ENCODE data around the gene NODAL. TPM values are rescaled to one million over a fixed set of nuclear protein-coding genes. Genes with fewer than 3 reads are reported as not detected.
A peak's percentile ranks its signal among the peaks of the same experiment; 100 is the strongest.

NODAL gene
- polyA plus RNA-seq, 1 donor from 2014 or later = not detected

DNA sequence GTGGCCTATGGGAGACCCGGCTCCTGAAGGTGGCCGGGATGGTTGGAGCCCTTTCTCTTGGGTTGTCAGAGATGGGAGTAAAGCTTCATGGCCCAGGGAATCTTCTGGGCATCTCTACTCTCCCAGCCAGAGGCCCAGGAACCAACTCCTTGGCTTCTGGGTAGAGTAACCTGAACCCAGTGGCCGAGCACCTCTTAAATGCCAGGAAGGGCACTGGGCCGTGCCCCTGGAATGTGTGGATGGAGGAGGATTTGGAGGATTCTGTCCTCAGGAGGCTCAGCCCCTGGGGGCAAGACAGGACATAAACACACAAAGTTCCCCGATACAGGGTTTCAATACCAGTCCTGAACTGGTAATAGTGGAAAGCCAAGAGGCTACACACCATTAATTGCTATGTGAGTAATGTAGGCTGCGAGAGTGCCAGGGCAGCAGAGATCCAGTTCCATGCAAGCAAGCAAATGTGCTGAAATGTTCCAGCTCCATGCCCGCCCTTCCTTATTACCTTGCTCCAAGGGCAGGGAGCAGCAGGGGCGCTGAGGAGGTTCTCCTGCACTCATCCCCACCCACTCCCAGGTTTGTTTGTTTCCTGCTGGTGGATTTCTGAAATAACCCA is 38.3 kb upstream of the NODAL start:
- Histone ChIP-seq H3K9ac (ENCODE audit: low read length) (no peak overlapping the region), H3K4me3 (ENCODE audit: low read length) (peak overlapping the region; percentile 72), H3K4me2 (ENCODE audit: low read length) (no peak overlapping the region)

DNA sequence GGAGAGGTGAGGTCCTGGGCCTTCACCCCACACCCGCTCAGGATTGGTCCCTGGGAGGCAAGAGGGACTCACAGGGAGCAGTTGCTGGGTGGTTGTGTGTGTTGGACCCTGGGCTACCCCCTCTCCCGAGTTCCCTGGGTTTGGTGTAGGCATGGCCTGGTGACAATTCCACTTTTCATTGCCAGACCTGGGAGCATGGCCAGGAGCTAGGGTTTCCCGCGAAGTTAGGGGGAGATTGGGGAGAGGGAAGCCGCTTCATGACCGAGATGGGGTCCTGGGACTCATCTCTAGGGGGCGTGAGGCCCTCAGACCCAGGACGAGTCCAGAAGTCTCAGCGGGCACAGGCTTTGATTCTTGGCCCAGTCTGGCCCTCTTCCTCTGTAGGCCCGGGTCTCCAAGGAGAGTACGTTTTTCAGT is 37.7 kb upstream of the NODAL start:
- Histone ChIP-seq H3K4me3 (ENCODE audit: low read length) (peak overlapping the region; percentile 72), H3K36me3 (ENCODE audit: insufficient read depth, low read length) (no peaks in the 10 kb centered on the region), H3K79me2 (replicated peaks; ENCODE audit: insufficient read depth, low read length) (no peaks in the 10 kb centered on the region), H3K9me3 (ENCODE audit: low read length) (no peaks in the 10 kb centered on the region), H4K20me1 (ENCODE audit: insufficient read depth) (no peaks in the 10 kb centered on the region), H3K4me2 (ENCODE audit: low read length) (peak overlapping the region; percentile 62), H2AFZ (ENCODE audit: low read depth, low read length) (no peak overlapping the region), H3F3A (ENCODE audit: insufficient read depth, low read length, poor library complexity, severe bottlenecking) (no peaks in the 10 kb centered on the region), H3K27ac (ENCODE audit: low read length) (no peak overlapping the region), H3K9me2 (ENCODE audit: insufficient read depth, low read length) (no peaks in the 10 kb centered on the region), H3K27me3 (ENCODE audit: insufficient read depth, low read depth, low read length) (peaks cover 30% of the 10 kb centered on the region), H3K9ac (ENCODE audit: low read length) (peak overlapping the region; percentile 41)
- TF ChIP-seq EZH2 (IDR thresholded peaks at IDR 0.05; ENCODE audit: borderline replicate concordance, insufficient read depth, low read length, poor library complexity, severe bottlenecking) (no peak), SMC3 (conservative IDR thresholded peaks at IDR 0.05; ENCODE audit: poor library complexity) (no peak), POLR2AphosphoS5 (IDR thresholded peaks at IDR 0.05) (no peak), EP300 (conservative IDR thresholded peaks at IDR 0.05; ENCODE audit: poor library complexity, severe bottlenecking) (no peak), RAD21 (conservative IDR thresholded peaks at IDR 0.05) (no peak), TAF1 (IDR thresholded peaks at IDR 0.05; ENCODE audit: low read depth) (no peak), MXI1 (conservative IDR thresholded peaks at IDR 0.05; ENCODE audit: poor library complexity, severe bottlenecking) (no peak)
- TF ChIP-seq, protein P1, sequence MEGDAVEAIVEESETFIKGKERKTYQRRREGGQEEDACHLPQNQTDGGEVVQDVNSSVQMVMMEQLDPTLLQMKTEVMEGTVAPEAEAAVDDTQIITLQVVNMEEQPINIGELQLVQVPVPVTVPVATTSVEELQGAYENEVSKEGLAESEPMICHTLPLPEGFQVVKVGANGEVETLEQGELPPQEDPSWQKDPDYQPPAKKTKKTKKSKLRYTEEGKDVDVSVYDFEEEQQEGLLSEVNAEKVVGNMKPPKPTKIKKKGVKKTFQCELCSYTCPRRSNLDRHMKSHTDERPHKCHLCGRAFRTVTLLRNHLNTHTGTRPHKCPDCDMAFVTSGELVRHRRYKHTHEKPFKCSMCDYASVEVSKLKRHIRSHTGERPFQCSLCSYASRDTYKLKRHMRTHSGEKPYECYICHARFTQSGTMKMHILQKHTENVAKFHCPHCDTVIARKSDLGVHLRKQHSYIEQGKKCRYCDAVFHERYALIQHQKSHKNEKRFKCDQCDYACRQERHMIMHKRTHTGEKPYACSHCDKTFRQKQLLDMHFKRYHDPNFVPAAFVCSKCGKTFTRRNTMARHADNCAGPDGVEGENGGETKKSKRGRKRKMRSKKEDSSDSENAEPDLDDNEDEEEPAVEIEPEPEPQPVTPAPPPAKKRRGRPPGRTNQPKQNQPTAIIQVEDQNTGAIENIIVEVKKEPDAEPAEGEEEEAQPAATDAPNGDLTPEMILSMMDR (IDR thresholded peaks at IDR 0.05; ENCODE audit: poor library complexity, severe bottlenecking) = no peak
- TF ChIP-seq, protein P2, sequence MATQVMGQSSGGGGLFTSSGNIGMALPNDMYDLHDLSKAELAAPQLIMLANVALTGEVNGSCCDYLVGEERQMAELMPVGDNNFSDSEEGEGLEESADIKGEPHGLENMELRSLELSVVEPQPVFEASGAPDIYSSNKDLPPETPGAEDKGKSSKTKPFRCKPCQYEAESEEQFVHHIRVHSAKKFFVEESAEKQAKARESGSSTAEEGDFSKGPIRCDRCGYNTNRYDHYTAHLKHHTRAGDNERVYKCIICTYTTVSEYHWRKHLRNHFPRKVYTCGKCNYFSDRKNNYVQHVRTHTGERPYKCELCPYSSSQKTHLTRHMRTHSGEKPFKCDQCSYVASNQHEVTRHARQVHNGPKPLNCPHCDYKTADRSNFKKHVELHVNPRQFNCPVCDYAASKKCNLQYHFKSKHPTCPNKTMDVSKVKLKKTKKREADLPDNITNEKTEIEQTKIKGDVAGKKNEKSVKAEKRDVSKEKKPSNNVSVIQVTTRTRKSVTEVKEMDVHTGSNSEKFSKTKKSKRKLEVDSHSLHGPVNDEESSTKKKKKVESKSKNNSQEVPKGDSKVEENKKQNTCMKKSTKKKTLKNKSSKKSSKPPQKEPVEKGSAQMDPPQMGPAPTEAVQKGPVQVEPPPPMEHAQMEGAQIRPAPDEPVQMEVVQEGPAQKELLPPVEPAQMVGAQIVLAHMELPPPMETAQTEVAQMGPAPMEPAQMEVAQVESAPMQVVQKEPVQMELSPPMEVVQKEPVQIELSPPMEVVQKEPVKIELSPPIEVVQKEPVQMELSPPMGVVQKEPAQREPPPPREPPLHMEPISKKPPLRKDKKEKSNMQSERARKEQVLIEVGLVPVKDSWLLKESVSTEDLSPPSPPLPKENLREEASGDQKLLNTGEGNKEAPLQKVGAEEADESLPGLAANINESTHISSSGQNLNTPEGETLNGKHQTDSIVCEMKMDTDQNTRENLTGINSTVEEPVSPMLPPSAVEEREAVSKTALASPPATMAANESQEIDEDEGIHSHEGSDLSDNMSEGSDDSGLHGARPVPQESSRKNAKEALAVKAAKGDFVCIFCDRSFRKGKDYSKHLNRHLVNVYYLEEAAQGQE (IDR thresholded peaks at IDR 0.05; ENCODE audit: borderline replicate concordance) = no peak

More for the DNA sequence above, 38.3 kb upstream of the NODAL start:
- no peaks in the 10 kb centered on the region for H3K9me3 ChIP-seq (ENCODE audit: low read length)
- no peak overlapping the region for H3K27ac ChIP-seq (ENCODE audit: low read length)
- no peaks in the 10 kb centered on the region for H4K20me1 ChIP-seq (ENCODE audit: insufficient read depth)
- no peaks in the 10 kb centered on the region for H3F3A ChIP-seq (ENCODE audit: insufficient read depth, low read length, poor library complexity, severe bottlenecking)
- no peaks in the 10 kb centered on the region for H3K36me3 ChIP-seq (ENCODE audit: insufficient read depth, low read length)
- H3K27me3 ChIP-seq (ENCODE audit: insufficient read depth, low read depth, low read length) = peaks cover 30% of the 10 kb centered on the region
- no peaks in the 10 kb centered on the region for H3K9me2 ChIP-seq (ENCODE audit: insufficient read depth, low read length)
- H3K79me2 ChIP-seq (replicated peaks; ENCODE audit: insufficient read depth, low read length) = no peaks in the 10 kb centered on the region
- TF ChIP-seq, protein P1 (IDR thresholded peaks at IDR 0.05; ENCODE audit: poor library complexity, severe bottlenecking) = no peak
- TF ChIP-seq TAF1 (IDR thresholded peaks at IDR 0.05; ENCODE audit: low read depth) (no peak), EZH2 (IDR thresholded peaks at IDR 0.05; ENCODE audit: borderline replicate concordance, insufficient read depth, low read length, poor library complexity, severe bottlenecking) (no peak), SMC3 (conservative IDR thresholded peaks at IDR 0.05; ENCODE audit: poor library complexity) (no peak), EP300 (conservative IDR thresholded peaks at IDR 0.05; ENCODE audit: poor library complexity, severe bottlenecking) (no peak), MXI1 (conservative IDR thresholded peaks at IDR 0.05; ENCODE audit: poor library complexity, severe bottlenecking) (no peak), POLR2AphosphoS5 (IDR thresholded peaks at IDR 0.05) (no peak), RAD21 (conservative IDR thresholded peaks at IDR 0.05) (no peak)
- TF ChIP-seq, protein P2 (IDR thresholded peaks at IDR 0.05; ENCODE audit: borderline replicate concordance) = no peak
- H2AFZ ChIP-seq (ENCODE audit: low read depth, low read length) = no peak overlapping the region

All from neural cell (in vitro differentiated cells).